NCI-H146 treated with DMSO at 0.1 percent for 48 hours (cell line): ENCODE results near the gene ABCB11.
"Not testable (repeated sequence)": the region's sequence is repeated elsewhere in the genome, so short reads cannot be mapped to it uniquely, and the experiment has no call there.

Experiments used
- DNase-seq: peaks from one replicate; lab custom pipeline; 2025; ENCODE audit not compliant: unreplicated experiment; lab: John Stamatoyannopoulos, UW

The ABCB11 gene

GRCh38 chr2:169046440-169047151 lies 15.5 kb upstream of the ABCB11 start:
- no peak for DNase-seq

DNA sequence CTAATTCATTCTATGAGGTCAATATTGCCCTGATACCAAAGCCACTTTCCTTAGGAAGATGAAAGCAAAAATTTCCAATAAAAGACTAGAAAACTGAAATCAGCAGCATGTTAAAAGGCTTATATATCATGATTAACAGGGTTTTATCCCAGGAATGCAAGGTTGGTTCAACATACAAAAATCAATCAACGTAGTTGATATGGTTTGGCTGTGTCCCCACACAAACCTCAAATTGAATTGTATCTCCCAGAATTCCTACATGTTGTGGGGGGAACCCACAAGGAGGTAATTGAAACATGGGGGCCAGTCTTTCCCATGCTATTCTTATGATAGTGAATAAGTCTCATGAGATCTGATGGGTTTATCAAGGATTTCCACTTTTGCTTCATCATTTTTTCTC lies 11.7 kb upstream of the ABCB11 start:
- no peak for DNase-seq

GRCh38 chr2:169041594-169041993 lies 10.5 kb upstream of the ABCB11 start:
- DNase-seq, result no peak

- DNase-seq, result no peak
Observed at GRCh38 chr2:169039702-169040101, 8.6 kb upstream of the ABCB11 start.

DNA sequence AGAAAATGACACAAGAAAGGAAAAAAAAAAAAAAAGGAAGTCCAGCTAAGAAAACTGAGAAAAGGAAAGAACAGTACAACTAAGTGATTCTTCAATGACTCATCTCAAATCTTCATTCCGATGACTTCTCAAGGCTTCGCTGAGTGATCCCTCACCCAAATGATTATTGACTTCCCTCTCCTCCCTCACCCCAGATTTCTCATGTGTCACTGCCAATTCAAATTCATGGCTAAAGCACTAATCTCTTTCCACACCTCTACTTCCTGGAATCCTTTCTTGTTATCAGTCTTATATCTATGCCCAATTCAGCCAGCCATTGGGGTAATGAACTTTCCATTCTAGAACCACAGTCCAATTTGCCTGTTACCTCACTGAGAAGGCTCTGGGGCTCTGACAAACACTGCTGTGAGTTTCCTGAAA lies 7.2 kb upstream of the ABCB11 start:
- no peak for DNase-seq

DNA sequence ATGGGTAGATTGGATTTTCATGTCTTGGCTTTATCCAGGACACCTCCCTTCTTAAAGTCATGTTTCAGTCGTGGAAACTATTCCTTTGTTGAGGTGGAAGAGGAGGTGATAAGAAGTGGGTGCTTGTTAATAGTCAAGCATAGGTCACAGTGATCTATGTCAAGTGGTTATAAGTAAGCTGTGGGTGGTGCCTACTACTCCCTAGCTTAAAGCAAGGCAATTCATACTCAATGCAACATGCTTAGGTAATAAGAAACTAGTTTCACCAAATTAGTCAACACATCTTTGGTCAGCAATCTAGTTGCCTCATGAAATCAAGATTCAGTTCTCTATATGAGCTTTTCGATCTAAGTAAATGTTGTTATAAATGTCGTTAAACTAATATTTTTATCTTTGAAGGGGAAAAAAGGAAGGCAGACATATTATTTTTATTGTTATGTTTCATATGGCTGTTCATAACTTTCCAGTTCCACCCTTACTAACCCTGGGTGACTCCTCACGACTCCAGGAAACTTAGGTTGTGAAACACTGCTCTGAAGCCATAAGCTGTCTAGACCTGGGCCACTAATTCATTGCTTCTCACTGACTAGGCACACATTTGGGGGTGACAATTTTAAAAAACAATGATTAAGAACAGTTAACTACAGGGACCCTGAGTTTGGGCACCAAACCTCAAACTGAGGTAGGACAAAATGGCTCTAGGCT lies 5.8 kb upstream of the ABCB11 start:
- no peak for DNase-seq

- DNase-seq, result no peak
Observed at GRCh38 chr2:169035887-169036286, 4.8 kb upstream of the ABCB11 start.

DNA sequence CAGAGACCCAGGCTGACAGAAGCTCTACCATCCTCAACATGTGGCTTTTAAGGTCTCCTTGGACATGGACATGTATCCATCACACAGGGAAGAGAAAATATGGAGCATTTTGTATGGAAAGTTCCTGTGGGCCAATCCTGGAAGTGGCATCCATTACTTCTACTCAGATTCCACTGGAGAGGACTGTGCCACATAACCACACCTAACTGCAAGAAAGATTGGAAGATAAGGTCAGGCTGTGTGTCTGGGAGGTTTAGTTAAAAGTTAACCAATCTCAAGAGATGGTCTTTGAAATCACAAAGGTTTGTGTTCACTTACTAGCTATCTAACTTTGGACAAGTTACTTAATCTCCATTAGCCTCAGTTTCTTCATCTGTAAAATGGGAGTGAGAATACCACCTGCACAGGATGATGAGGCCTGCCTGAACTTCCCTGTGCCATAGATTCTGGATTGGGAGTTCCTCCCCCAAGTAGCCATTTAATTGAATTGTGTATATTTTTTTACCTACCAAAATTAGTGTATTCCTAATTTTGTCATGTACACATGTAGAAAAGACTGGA lies 3.9 kb upstream of the ABCB11 start:
- DNase-seq, result no peak

DNA sequence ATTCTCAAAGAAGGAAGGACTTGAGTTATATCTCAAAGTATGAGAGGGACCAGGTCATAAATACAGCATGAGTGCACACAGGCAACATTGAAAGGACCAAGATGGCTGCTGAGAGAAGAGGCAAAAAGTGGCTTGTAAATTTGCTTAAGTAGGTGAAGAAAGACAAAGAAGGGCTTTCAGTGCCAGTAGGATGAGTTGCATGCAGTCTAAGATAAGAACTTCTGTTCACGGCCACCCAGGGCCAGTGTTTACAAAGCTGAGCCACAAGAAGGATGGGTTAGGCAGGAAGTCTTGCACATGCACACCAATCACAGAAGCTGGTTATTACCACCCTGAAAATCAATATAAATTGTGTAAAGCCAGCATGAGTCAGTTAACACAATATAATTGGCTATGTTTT lies 3.1 kb upstream of the ABCB11 start:
- DNase-seq, result no peak

DNA sequence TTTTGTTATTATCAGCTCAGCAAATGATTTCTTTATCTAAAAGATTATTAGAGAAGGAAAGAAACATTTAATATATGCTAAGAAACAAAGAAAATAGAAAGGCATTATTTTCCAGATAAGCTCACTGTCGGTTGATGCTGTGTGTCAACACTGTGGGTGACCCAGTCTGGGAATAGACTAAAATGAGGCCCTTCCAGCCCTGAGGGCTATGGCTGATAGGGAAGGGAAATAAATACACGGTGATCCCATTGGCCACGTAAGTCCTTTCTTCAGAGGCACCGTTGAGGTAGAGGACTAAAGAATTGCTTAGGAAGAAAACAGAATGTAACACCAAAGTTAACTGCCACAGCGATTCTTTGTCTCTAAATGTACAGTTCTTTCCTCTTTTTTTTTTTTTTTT lies 1.8 kb downstream of the ABCB11 start:
- no peak for DNase-seq

DNA sequence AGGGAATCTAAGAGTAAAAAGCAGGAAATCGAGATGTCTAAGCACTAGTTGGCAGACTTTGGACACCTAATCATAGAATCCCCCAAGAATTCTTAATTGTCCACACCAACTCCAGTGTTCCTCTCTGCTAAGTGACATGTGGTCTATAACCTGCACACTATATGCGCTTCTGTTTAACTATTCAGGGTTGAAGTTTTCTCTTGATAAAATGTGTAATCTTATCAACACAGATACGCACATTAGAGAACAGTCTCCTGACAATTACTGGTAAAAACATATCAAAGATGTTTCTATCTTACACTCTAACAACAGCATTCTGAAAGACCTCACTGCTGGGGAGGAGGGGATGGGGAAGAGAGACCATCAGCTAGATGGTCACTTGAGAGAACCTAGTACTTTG lies 3.9 kb downstream of the ABCB11 start:
- no peak for DNase-seq

- no peak for DNase-seq
Observed at GRCh38 chr2:169026056-169026455, 5.1 kb downstream of the ABCB11 start.

DNA sequence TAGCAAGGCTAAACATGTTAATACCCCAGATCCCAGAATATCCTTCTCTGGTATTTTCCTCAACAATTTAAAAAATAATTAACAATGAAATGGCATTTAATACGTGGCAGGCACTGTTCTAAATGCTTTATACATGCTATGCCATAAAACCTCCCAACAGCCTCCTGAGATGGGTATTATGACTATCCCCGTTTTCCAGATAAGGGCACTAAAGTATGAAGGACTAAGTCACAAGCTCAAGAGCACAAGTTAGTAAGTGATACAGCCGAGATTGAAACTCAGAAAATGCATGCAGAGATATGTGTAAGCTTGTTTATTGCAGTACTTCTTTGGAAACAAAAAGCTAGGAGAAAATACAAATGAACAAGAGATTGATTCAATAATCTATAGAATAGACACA lies 8.0 kb downstream of the ABCB11 start:
- no peak for DNase-seq

DNA sequence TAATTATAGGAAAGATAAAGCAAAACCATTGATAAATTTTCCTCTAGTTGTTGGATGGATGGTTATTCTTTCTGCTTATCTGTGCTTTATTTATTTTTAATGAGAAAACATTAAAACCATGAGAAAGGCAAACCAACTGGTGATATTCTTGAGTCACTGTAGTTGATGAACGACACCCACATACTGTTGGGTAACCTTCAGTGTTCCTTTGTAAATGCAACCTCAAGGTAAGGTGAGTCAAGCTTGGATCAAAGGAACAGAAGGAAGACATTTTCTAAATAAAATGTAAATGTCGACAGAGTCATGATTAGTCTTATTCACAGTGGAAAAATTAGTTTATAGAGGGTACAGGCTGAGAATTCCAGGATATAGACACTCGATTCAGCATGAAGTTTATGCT lies 12.7 kb downstream of the ABCB11 start:
- no peak for DNase-seq

- DNase-seq, result no peak
Observed at GRCh38 chr2:169015943-169016342, 15.2 kb downstream of the ABCB11 start.

DNA sequence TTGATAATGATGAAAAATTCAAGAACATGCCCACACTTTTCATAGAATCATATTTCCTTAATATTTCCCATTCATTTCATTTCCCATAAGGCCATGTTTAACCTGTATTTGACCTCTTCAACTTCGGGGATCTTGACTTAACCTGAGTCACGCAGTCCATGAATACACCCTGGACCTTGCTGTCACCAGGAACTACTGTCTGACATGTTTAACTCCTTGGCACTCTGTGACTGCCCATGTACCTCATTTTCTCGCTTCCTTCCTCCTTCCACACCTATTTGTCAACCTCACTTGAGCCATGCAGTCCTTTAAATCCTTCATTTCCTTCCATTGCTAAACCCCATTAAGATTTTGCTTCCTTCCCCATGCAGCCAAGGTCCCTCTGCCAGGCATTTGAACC lies 16.3 kb downstream of the ABCB11 start:
- no peak for DNase-seq

DNA sequence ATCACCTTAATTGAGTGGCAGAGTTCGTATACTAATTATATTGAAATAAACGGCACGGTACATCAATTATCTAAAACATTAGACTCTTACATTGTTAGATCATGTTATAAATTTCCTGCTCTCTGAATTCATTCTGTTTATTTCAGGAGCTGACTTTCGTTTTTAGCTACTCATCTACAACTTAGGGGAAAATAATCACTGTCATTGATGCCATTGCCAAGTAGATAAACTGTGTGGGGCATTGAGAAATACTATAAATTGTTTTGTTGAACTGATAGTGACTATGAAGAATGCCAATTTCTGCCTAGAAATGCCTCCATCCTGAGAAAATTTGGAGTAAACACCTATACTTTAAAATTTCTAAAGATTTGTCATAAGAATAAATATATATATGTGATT lies 17.5 kb downstream of the ABCB11 start:
- DNase-seq, result no peak

- DNase-seq, result no peak
Observed at GRCh38 chr2:169012812-169013627, 18.1 kb downstream of the ABCB11 start.

DNA sequence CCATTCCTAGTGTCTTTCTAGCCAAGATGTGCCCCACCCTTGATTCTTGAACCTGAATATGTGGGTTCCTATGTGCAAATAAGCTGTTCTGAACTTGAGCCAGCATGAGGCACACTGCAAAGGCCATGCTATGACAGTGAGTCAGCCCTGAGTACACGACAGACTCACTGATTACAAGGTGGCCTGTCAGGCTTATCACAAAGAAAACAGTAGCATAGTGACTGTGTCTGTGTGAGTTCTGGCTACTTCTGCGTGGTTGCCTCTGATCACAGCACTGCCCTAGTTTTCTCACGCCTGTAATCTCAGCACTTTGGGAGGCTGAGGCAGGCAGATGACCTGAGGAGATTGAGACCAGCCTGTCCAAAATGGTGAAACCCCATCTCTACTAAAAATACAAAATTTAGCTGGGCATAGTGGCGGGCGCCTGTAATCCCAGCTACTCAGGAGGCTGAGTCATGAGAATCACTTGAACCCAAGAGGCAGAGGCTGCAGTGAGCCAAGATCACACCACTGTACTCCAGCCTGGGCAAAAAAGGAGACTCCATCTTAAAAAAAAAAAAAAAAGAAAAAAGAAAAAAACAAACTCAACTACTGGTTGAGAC lies 18.8 kb downstream of the ABCB11 start:
- DNase-seq, result not testable (repeated sequence)

DNA sequence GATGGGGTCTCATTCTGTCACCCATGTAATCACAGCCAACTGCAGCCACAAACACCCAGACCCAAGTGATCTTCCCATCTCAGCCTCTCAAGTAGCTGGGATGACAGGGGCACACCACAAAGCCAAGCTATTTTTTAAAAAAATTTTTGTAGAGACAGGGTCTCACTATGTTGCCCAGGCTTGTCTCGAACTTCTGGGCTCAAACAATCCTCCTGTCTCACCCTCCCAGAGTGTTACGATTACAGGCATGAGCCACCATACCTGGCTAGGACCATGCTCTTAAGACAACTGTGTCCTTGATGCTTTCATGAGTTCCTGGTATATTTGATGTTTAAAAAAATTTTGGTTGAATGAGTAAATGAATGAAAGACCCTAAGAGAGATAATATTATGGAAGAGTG lies 19.4 kb downstream of the ABCB11 start:
- DNase-seq, result no peak
